Ishikawa (cell line): Measurements from ENCODE around the gene MBNL3.

Experiments
- EGR1 ChIP-seq: IDR thresholded peaks from 2 replicates; pipeline ENCODE4 v1.6.1; 2012
- TAF1 ChIP-seq: IDR thresholded peaks from 2 replicates; pipeline ENCODE4 v1.6.1; 2012; ENCODE audit warnings: low read depth, mild to moderate bottlenecking
- YY1 ChIP-seq: IDR thresholded peaks from 2 replicates; pipeline ENCODE4 v1.6.1; 2012; ENCODE audit warnings: low read depth

DNA sequence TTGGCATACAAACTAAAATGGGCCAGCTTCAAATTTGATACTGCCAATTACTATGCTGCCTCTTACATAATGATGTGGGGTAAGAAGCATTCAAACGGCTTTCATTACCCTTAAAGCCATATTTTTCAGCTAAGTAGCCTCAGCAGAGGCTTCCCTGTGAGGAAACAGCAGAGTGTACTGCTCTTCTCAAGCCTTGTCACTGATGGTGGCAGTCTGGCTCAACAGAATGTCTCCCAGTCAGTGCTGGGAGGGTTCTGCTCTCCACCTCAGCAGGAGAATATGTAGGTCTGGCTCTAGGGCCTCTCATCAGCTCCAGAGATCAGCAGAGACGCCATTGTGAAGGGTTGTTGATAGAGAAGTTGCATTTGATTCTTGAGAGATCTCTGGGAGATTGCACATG lies 44.6 kb upstream of the MBNL3 start:
- TF ChIP-seq EGR1, result no peak
- no peak for TF ChIP-seq YY1
- no peak for TF ChIP-seq TAF1
